ENCODE results near the gene EPN2.
A peak's percentile ranks its signal among the peaks of the same experiment; 100 is the strongest.
"Not testable (repeated sequence)": the region's sequence is repeated elsewhere in the genome, so short reads cannot be mapped to it uniquely, and the experiment has no call there.

Gene EPN2
- total RNA-seq, result 6.4 reads per million, percentile 24 among the genes with 10 or more reads in this experiment

DNA sequence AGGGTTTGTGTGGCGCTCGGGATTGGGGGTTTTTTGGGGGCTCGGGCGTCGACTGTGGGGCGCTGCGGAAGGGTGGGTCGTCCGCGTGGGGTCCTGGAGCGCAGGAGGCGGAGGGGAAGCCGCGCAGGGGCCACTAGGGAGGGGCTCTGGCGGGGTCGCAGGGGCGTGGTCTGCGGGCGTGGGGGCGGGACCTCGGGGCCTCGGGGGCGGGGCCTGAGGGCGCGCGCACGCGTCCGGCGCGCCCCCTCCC, at the start of gene EPN2:
Gene EPN2 (plus strand): TSS at position 228 of the 250 bp plus-strand sequence. CDS start 45,754 bp downstream, outside the sequence.
- DNase-seq, result peak; percentile 33

GRCh38 chr17:19187883-19188869, 49.0 kb upstream of the EPN2 start:
- DNase-seq, result not testable (repeated sequence)

- DNase-seq, result not testable (repeated sequence)
Measured at GRCh38 chr17:19188870-19189708, 48.1 kb upstream of the EPN2 start.

GRCh38 chr17:19189781-19190405, 47.3 kb upstream of the EPN2 start:
- not testable (repeated sequence) for DNase-seq

DNA sequence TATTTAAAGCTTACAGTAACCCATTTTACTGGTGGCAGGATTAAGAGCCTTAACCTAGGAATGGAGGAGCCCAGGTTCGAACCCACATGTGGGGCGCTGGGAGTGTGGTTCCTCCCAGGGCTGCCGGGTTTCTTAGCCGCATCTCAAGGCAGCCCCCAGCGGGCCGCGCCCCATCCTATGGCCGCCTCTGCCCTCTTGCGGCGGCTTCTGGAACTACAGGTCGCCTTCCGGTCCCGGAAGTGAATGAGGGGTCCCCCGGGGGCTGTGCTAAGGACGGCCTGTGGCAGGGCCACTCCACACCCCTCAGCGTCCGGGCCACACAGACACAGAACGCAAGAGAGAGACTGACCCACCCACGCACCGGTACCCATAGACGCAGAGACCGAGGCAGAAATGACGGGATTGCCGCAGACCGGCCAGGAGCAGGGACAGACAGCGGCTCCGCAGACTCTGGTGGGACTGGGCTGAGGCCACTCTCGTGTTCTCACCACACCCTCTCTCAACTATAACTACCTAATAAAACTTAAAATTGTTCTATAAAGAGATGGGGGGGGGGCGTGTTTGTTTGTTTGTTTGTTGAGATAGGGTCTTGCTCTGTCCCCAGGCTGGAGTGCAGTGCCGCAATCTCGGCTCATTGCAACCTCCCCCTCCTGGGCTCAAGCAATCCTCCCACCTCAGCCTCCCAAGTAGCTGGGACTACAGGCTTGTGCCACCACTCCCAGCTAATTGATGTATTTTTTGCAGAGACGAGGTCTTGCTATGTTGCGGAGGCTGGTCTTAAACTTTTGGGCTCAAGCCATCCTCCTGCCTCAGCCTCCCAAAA, 40.6 kb upstream of the EPN2 start:
- peak; percentile 0 for DNase-seq

GRCh38 chr17:19202448-19202847, 34.7 kb upstream of the EPN2 start:
- DNase-seq, result not testable (repeated sequence)

GRCh38 chr17:19203429-19203828, 33.7 kb upstream of the EPN2 start:
- not testable (repeated sequence) for DNase-seq

DNA sequence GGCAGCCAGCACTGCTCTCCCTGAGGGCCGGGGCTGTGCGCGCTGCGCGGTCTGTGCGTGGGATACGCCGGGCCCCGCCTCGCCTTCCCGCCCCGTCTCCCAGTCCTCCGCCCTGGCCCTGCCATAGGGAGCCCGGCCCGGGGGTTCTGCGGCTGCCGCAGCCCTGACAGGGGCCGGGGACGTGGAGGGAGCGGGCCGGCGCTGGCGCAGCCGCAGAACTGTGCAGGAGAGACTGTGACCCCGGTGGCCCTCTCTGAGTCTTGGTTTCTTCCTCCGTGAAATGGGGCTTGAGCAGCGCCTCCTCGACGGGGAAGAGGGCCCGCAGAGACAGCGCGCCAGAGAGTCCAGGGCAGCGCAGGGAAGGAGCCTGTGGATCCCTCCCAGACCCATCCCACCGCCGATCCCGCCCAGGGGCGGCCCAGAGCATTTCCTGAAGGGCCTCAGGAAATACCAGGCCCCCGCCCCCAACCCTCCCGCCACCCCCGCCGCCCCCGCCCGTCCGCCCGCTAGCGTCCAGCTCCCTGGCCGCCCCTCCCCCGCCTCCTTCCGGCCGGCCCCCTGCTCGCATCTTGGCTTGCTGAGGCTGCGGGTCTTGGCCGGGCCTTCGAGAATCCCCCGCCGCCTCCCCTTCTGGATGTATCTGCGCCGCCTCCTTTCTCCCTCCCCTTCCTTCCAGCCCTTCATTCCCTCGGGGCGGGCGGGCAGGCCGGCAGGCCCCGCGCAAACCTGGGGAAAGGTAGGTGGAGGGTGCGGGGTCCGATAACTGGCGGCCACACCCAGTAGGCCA, 21.9 kb upstream of the EPN2 start:
- DNase-seq, result not testable (repeated sequence)

DNA sequence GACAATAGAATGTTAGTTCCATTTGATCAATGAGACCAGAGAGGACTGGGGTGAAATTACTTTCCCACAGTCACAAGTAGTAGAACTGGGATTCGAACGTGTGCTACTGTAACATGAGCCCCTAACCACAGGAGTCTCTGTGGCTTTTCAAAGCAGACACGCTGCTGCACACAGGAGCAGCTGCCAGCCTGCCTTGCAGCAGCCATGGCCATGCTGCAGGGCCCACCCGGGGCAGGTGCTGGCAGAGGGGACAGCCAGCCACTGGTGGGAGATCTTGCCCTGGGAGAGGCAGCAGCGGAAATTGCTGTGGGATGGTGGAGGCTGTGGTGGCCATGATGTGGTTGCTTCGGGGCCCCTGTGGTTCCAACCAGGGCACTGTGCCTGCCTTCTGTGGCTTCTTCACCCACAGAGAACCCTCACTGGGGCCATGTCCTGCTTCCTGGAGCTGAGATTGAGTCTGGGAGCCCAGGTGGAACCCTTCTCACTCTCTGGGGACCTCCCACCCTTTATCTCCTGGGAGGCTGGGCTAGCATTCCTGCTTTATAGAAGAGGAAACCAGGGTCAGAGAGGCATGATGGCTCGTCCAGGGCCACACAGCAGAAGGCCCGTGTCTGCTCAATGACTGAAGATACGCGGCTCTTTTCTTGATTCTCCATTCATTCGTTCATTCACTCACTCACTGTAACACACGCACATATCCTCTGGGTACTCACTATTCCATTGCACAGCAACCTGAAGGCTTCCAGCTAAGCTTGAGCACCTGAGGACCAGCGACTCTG, 20.8 kb upstream of the EPN2 start:
- DNase-seq, result not testable (repeated sequence)

GRCh38 chr17:19218914-19219313, 18.3 kb upstream of the EPN2 start:
- not testable (repeated sequence) for DNase-seq

GRCh38 chr17:19219384-19219783, 17.8 kb upstream of the EPN2 start:
- not testable (repeated sequence) for DNase-seq

DNA sequence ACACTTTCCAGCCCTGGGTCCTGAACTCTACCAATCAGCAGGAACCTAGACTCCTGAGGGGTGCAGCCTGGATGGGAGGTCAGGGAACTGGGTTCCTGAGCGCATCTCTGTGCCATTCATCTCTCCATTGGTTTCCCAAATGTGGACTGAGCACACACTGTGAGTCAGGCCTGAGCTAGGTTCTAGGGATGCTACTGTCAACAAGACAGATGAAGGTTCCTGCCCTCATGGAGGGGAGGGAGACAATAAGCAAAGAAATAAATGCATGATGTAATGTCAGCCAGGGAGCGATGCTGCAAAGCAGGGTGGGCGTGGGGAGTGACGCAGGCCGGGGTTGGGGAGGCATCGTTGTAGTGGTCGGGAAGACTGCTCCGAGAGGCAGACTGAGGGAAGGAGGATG, 17.0 kb upstream of the EPN2 start:
- DNase-seq, result not testable (repeated sequence)

DNA sequence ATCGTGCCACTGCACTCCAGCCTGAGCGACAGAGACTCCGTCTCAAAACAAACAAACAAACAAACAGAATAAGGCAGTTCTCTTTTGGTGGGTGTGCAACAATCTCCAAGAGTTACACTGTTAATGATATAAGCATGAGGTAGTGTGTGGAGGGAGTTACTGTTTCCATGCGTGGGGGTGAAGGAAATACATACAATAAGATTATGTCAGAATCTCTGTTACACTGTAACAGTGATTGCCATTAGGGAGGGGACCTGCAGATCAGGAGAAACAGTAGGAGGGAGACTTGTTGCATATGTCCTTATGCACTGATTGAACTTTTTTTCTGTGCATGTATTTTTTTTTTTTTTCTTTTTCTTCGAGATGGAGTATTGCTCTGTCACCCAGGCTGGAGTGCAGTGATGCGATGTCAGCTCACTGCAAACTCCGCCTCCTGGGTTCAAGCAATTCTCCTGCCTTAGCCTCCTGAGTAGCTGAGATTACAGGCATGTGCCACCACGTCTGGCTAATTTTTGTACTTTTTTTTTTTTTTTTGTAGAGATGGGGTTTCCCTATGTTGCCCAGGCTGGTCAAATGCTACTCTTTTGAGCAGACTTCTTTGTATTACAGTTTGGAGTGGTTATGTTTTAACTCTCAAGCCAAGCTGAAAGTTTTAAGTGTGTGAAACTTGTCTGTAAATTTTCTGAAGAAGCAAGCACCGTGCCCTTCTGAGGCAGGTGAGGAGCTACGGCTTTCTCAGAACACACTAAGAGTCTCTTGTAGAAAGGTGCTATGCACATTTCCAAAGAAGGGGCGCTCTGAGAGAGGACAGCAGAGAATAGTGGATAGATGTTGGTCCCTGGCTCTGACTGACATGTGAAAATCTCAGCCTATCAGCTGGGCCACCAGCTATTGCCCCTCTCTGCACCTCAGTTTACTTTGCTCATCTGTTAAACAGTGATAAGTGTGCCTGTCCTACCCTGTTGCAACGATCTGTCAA, 10.3 kb upstream of the EPN2 start:
- DNase-seq, result not testable (repeated sequence)

DNA sequence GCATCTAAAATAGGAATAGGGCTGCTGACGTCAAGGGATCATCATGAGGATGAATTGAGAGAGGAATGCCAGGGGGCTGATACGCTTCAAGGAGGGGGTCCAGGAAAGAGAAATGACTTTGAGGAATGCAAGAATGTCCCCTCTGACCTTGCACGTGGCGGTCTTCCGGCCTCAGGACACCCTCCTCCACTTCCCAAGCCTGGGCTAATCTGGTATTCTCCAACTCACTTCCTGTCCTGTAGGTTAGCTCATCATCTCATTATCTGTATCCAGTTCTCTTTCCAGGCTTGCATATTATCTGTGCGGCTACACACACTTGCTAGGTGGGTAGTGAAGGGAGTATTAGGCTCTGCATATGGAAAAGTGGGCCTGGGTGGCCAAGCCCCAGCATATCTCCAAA, 2.5 kb upstream of the EPN2 start:
- DNase-seq, result not testable (repeated sequence)

DNA sequence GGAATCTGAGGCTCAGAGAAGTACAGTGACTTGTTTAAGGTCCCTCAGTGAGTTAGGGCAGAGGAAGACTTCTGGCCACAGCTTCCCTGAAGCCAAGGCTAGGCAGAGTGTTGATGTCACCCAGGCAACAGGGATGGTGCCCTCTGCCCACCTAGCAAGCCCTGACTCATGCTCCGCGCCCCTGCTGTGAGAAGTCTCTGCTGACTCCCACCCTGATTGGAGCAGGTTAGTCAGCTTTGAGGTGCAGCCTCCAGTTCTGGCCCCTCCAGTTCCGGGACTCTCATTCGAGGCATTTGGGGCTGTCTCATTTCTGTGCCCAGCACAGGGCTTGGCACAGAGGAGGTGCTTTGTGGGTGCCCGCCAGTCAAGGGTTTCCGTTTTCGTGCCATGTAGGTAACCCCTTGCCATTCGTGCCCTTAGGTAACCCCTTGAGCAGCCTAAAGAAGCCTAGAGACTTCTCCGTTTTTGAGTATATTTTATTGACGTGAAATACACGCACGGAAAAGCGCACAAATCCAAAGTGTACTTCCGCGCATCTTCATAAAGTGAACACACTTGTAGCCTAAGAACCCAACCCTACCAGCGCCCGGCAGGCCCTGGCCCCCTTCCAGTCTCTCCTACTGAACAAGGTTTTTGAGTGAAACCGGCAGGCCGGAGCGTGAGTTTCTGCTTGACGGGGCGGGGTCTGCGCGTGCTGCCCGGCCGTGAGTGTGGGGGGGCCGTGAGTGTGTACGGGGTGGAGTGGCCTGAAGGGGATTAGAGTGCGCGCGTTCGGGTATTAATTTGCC, 621 bp upstream of the EPN2 start:
- not testable (repeated sequence) for DNase-seq

DNA sequence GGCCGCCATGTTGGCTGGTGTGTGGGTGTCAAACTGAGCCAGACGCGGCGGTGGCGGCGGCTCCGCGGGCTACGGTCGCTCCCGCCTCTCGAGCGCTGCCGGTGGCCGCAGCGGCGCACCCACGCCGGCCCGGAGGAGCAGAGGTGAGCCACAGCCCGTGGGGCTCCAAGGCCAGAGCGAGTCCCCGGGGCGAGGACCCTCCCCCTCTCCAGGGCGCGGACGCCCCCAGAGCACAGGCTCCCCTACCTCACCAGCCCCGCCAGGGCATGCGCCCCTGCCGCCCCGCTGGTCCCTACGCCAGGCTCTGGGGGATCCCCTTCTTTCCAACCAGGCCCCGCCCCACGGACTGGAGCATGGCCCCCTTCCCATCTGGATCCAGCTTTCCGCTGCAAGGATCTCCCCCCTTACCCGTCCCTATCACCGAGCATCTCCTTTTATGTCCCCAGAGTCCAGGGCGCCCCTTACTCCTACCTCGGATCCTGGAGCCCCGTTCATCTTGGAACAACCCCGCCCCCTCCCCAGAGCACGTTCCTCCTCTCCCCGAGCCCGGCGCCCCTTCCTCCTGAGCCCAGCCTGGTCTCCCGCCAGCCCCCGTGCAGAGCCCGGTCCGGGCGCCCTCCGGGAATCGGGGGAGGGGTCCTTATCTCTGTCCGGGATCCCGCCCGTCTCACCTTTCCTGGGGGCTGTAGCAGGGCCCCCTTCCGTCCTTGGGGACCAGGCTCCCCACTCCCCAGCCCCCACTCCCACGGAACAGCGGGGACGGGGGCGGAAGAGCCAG, 412 bp downstream of the EPN2 start:
- peak; percentile 7 for DNase-seq

DNA sequence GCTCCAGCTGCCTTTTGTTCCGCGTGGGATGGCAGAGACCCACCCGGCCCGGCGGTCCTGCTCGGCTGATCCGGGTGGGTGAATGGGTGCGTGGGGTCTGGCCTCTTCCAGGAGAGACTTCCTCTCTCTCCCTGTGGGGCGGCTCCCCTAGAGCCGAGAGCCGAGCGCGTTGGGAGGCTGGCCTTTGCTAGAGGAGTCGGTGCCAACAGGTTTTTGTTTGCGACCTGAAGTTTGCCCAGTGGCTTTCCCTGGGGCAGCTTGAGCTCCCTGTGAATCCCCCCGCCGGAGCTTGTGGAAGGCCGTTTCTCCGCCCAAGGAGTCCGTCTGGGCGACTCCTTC, 970 bp downstream of the EPN2 start:
- DNase-seq, result no peak

- no peak for DNase-seq
Measured at GRCh38 chr17:19239544-19239943, 2.4 kb downstream of the EPN2 start.

All from effector CD4-positive, alpha-beta T cell (primary cell).